Measurements from ENCODE around the gene AADAT. TPM values are rescaled to one million over a fixed set of nuclear protein-coding genes. Genes with fewer than 3 reads are reported as not detected.

AADAT gene
- total RNA-seq, 3 donors from 2014 or later: 5.6 to 6.2 (median 5.9) TPM

- H3K4me1 ChIP-seq: no peaks in the 10 kb centered on the region
- no peaks in the 10 kb centered on the region for H3K36me3 ChIP-seq
- no peak overlapping the region for H3K4me3 ChIP-seq
- intact Hi-C loops (cut with DNase I; ENCODE audit: low total_unique reads): loop anchor here (5.0 kb wide), 1 partner anchor 475 kb away; no protein-coding TSS in a partner anchor
- no peak for TF ChIP-seq CTCF (IDR thresholded peaks at IDR 0.05)
- no peak for TF ChIP-seq POLR2AphosphoS5 (IDR thresholded peaks at IDR 0.05)
- TF ChIP-seq POLR2A (IDR thresholded peaks at IDR 0.05): no peak
- no peaks in the 10 kb centered on the region for H3K9me3 ChIP-seq
- DNase-seq (ENCODE audit: low spot score in 2 of 2): no peak
- H3K27me3 ChIP-seq: no peaks in the 10 kb centered on the region
- H3K27ac ChIP-seq: no peak overlapping the region
Observed at GRCh38 chr4:170037481-170037880, 52.3 kb downstream of the AADAT start.

GRCh38 chr4:170035845-170036244 lies 53.9 kb downstream of the AADAT start:
- H3K4me1 ChIP-seq: no peaks in the 10 kb centered on the region
- no peaks in the 10 kb centered on the region for H3K9me3 ChIP-seq
- intact Hi-C loops (cut with DNase I; ENCODE audit: low total_unique reads): loop anchor here (5.0 kb wide), 1 partner anchor 476 kb away; no protein-coding TSS in a partner anchor
- H3K36me3 ChIP-seq: no peaks in the 10 kb centered on the region
- DNase-seq (ENCODE audit: low spot score in 2 of 2): no peak
- H3K4me3 ChIP-seq: no peak overlapping the region
- H3K27me3 ChIP-seq: no peaks in the 10 kb centered on the region
- no peak overlapping the region for H3K27ac ChIP-seq
- TF ChIP-seq CTCF (IDR thresholded peaks at IDR 0.05) (no peak), POLR2AphosphoS5 (IDR thresholded peaks at IDR 0.05) (no peak), POLR2A (IDR thresholded peaks at IDR 0.05) (no peak)

GRCh38 chr4:170035231-170035630 lies 54.5 kb downstream of the AADAT start:
- H3K4me3 ChIP-seq: no peak overlapping the region
- no peaks in the 10 kb centered on the region for H3K27me3 ChIP-seq
- H3K36me3 ChIP-seq: no peaks in the 10 kb centered on the region
- intact Hi-C loops (cut with DNase I; ENCODE audit: low total_unique reads): loop anchor here (5.0 kb wide), 1 partner anchor 477 kb away; no protein-coding TSS in a partner anchor
- no peaks in the 10 kb centered on the region for H3K4me1 ChIP-seq
- no peak for DNase-seq (ENCODE audit: low spot score in 2 of 2)
- H3K9me3 ChIP-seq: no peaks in the 10 kb centered on the region
- TF ChIP-seq CTCF (IDR thresholded peaks at IDR 0.05) (no peak), POLR2A (IDR thresholded peaks at IDR 0.05) (no peak), POLR2AphosphoS5 (IDR thresholded peaks at IDR 0.05) (no peak)
- H3K27ac ChIP-seq: no peak overlapping the region

- H3K4me3 ChIP-seq: no peak overlapping the region
- no peaks in the 10 kb centered on the region for H3K9me3 ChIP-seq
- no peak for DNase-seq (ENCODE audit: low spot score in 2 of 2)
- H3K4me1 ChIP-seq: no peaks in the 10 kb centered on the region
- intact Hi-C loops (cut with DNase I; ENCODE audit: low total_unique reads): no loop called here
- H3K27me3 ChIP-seq: no peaks in the 10 kb centered on the region
- no peaks in the 10 kb centered on the region for H3K36me3 ChIP-seq
- H3K27ac ChIP-seq: no peak overlapping the region
- TF ChIP-seq POLR2A (IDR thresholded peaks at IDR 0.05): no peak
- no peak for TF ChIP-seq CTCF (IDR thresholded peaks at IDR 0.05)
- TF ChIP-seq POLR2AphosphoS5 (IDR thresholded peaks at IDR 0.05): no peak
Observed at GRCh38 chr4:170033999-170034398, 55.8 kb downstream of the AADAT start.

GRCh38 chr4:170030121-170030520 lies 59.6 kb downstream of the AADAT start:
- no peaks in the 10 kb centered on the region for H3K9me3 ChIP-seq
- TF ChIP-seq CTCF (IDR thresholded peaks at IDR 0.05) (no peak), POLR2A (IDR thresholded peaks at IDR 0.05) (no peak)
- DNase-seq (ENCODE audit: low spot score in 2 of 2): no peak
- peaks cover 0 to 5% of the 10 kb centered on the region in 2 donors for H3K4me1 ChIP-seq
- no peak overlapping the region for H3K27ac ChIP-seq
- no peaks in the 10 kb centered on the region for H3K27me3 ChIP-seq
- intact Hi-C loops (cut with DNase I; ENCODE audit: low total_unique reads): no loop called here
- no peak overlapping the region for H3K4me3 ChIP-seq
- H3K36me3 ChIP-seq: no peaks in the 10 kb centered on the region
